Measurements from ENCODE around the gene HYAL2. TPM values are rescaled to one million over a fixed set of nuclear protein-coding genes. Genes with fewer than 3 reads are reported as not detected.
A peak's percentile ranks its signal among the peaks of the same experiment; 100 is the strongest.

The HYAL2 gene
- total RNA-seq, 2 donors from 2014 or later = 5.6 to 11.1 TPM

- Mint-ChIP-seq H3K36me3 (no peaks in the 10 kb centered on the region), H3K4me1 (ENCODE audit: low read depth in 2 of 2) (peaks cover 38 to 53% of the 10 kb centered on the region in 2 donors), H3K9me3 (no peaks in the 10 kb centered on the region), H3K4me3 (no peak overlapping the region), H3K27me3 (no peaks in the 10 kb centered on the region), H3K27ac (no peak overlapping the region)
- DNase-seq (ENCODE audit: low spot score) (no peak), ATAC-seq (no peak)
Observed at GRCh38 chr3:50341996-50342650, 19.6 kb upstream of the HYAL2 start.

GRCh38 chr3:50341537-50341936 lies 19.0 kb upstream of the HYAL2 start:
- H3K27me3 Mint-ChIP-seq = no peaks in the 10 kb centered on the region
- DNase-seq (ENCODE audit: low spot score) (no peak), ATAC-seq (no peak)
- peak overlapping the region in 1 of 2 donors; percentile 97 for H3K27ac Mint-ChIP-seq
- peaks cover 2% of the 10 kb centered on the region for H3K36me3 Mint-ChIP-seq
- no peaks in the 10 kb centered on the region for H3K9me3 Mint-ChIP-seq
- peak overlapping the region; percentile 83 for H3K4me3 Mint-ChIP-seq
- H3K4me1 Mint-ChIP-seq (ENCODE audit: low read depth in 2 of 2) = peaks cover 38 to 55% of the 10 kb centered on the region in 2 donors

- ATAC-seq = peak; percentile 58 to 64
- H3K27me3 Mint-ChIP-seq = no peaks in the 10 kb centered on the region
- peak; percentile 90 for DNase-seq (ENCODE audit: low spot score)
- peak within 1 kb of the TSS; percentile 97 for H3K27ac Mint-ChIP-seq
- H3K4me1 Mint-ChIP-seq (ENCODE audit: low read depth in 2 of 2) = peaks cover 41 to 59% of the 10 kb centered on the region in 2 donors
- peaks cover 7% of the 10 kb centered on the region for H3K36me3 Mint-ChIP-seq
- peak within 1 kb of the TSS; percentile 97 for H3K4me3 Mint-ChIP-seq
- H3K9me3 Mint-ChIP-seq = no peaks in the 10 kb centered on the region
Observed at GRCh38 chr3:50340448-50341329, 18.1 kb upstream of the HYAL2 start, which contains the start of gene RASSF1. Gene RASSF1, minus strand, starts transcription at chr3:50340836. Its CDS starts 31 bp downstream, at chr3:50340805.

- Mint-ChIP-seq H3K9me3 (no peaks in the 10 kb centered on the region), H3K27me3 (no peaks in the 10 kb centered on the region), H3K27ac (peak overlapping the region; percentile 97), H3K4me3 (peak overlapping the region; percentile 97), H3K36me3 (peaks cover 7% of the 10 kb centered on the region), H3K4me1 (ENCODE audit: low read depth in 2 of 2) (peaks cover 46 to 64% of the 10 kb centered on the region in 2 donors)
- DNase-seq (ENCODE audit: low spot score) (no peak), ATAC-seq (no peak)
Observed at GRCh38 chr3:50340147-50340447, 17.6 kb upstream of the HYAL2 start.

GRCh38 chr3:50339485-50340146 lies 17.1 kb upstream of the HYAL2 start:
- ATAC-seq (no peak), DNase-seq (ENCODE audit: low spot score) (no peak)
- no peaks in the 10 kb centered on the region for H3K27me3 Mint-ChIP-seq
- peak overlapping the region; percentile 97 for H3K4me3 Mint-ChIP-seq
- peaks cover 47 to 62% of the 10 kb centered on the region in 2 donors for H3K4me1 Mint-ChIP-seq (ENCODE audit: low read depth in 2 of 2)
- no peaks in the 10 kb centered on the region for H3K9me3 Mint-ChIP-seq
- H3K27ac Mint-ChIP-seq = peak overlapping the region; percentile 97
- H3K36me3 Mint-ChIP-seq = peaks cover 7% of the 10 kb centered on the region

GRCh38 chr3:50338965-50339364 lies 16.4 kb upstream of the HYAL2 start:
- peak overlapping the region; percentile 97 for H3K4me3 Mint-ChIP-seq
- no peaks in the 10 kb centered on the region for H3K9me3 Mint-ChIP-seq
- H3K27me3 Mint-ChIP-seq = no peaks in the 10 kb centered on the region
- ATAC-seq (no peak), DNase-seq (ENCODE audit: low spot score) (no peak)
- peaks cover 54 to 67% of the 10 kb centered on the region in 2 donors for H3K4me1 Mint-ChIP-seq (ENCODE audit: low read depth in 2 of 2)
- H3K27ac Mint-ChIP-seq = peak overlapping the region; percentile 97
- peaks cover 7% of the 10 kb centered on the region for H3K36me3 Mint-ChIP-seq

- Mint-ChIP-seq H3K4me1 (ENCODE audit: low read depth in 2 of 2) (peaks cover 59 to 67% of the 10 kb centered on the region in 2 donors), H3K36me3 (peaks cover 7% of the 10 kb centered on the region), H3K9me3 (no peaks in the 10 kb centered on the region), H3K4me3 (peak overlapping the region; percentile 97), H3K27ac (peak overlapping the region; percentile 97), H3K27me3 (no peaks in the 10 kb centered on the region)
- DNase-seq (ENCODE audit: low spot score) = peak; percentile 99
- ATAC-seq = peak; percentile 85 to 93
Observed at GRCh38 chr3:50337175-50337861, 14.8 kb upstream of the HYAL2 start.

GRCh38 chr3:50336452-50337174 lies 14.1 kb upstream of the HYAL2 start:
- DNase-seq (ENCODE audit: low spot score) (no peak), ATAC-seq (peak in 1 of 2 donors; percentile 45)
- peaks cover 59 to 64% of the 10 kb centered on the region in 2 donors for H3K4me1 Mint-ChIP-seq (ENCODE audit: low read depth in 2 of 2)
- H3K27ac Mint-ChIP-seq = peak overlapping the region; percentile 97
- peak overlapping the region; percentile 97 for H3K4me3 Mint-ChIP-seq
- H3K9me3 Mint-ChIP-seq = no peaks in the 10 kb centered on the region
- H3K36me3 Mint-ChIP-seq = peaks cover 7% of the 10 kb centered on the region
- no peaks in the 10 kb centered on the region for H3K27me3 Mint-ChIP-seq

- H3K27ac Mint-ChIP-seq = peak overlapping the region; percentile 97
- H3K9me3 Mint-ChIP-seq = no peaks in the 10 kb centered on the region
- DNase-seq (ENCODE audit: low spot score) (no peak), ATAC-seq (no peak)
- no peaks in the 10 kb centered on the region for H3K27me3 Mint-ChIP-seq
- H3K36me3 Mint-ChIP-seq = peaks cover 7% of the 10 kb centered on the region
- peak overlapping the region; percentile 97 for H3K4me3 Mint-ChIP-seq
- H3K4me1 Mint-ChIP-seq (ENCODE audit: low read depth in 2 of 2) = peaks cover 46 to 49% of the 10 kb centered on the region in 2 donors
Observed at GRCh38 chr3:50334339-50335075, 12.0 kb upstream of the HYAL2 start.

GRCh38 chr3:50333744-50334328 lies 11.3 kb upstream of the HYAL2 start:
- peaks cover 40 to 44% of the 10 kb centered on the region in 2 donors for H3K4me1 Mint-ChIP-seq (ENCODE audit: low read depth in 2 of 2)
- ATAC-seq (no peak), DNase-seq (ENCODE audit: low spot score) (no peak)
- H3K27me3 Mint-ChIP-seq = no peaks in the 10 kb centered on the region
- H3K4me3 Mint-ChIP-seq = peak overlapping the region; percentile 97
- H3K9me3 Mint-ChIP-seq = no peaks in the 10 kb centered on the region
- peaks cover 7% of the 10 kb centered on the region for H3K36me3 Mint-ChIP-seq
- peak overlapping the region; percentile 88 to 97 for H3K27ac Mint-ChIP-seq

- Mint-ChIP-seq H3K27me3 (no peaks in the 10 kb centered on the region), H3K4me1 (ENCODE audit: low read depth in 2 of 2) (peaks cover 27 to 37% of the 10 kb centered on the region in 2 donors), H3K4me3 (no peak overlapping the region), H3K9me3 (no peaks in the 10 kb centered on the region), H3K27ac (no peak overlapping the region), H3K36me3 (peaks cover 4% of the 10 kb centered on the region)
- DNase-seq (ENCODE audit: low spot score) = no peak
- ATAC-seq = no peak
Observed at GRCh38 chr3:50331364-50331907, 8.9 kb upstream of the HYAL2 start.

- Mint-ChIP-seq H3K4me1 (ENCODE audit: low read depth in 2 of 2) (peaks cover 16 to 26% of the 10 kb centered on the region in 2 donors), H3K27me3 (no peaks in the 10 kb centered on the region), H3K36me3 (no peaks in the 10 kb centered on the region), H3K4me3 (no peak overlapping the region), H3K27ac (no peak overlapping the region), H3K9me3 (no peaks in the 10 kb centered on the region)
- DNase-seq (ENCODE audit: low spot score) = no peak
- ATAC-seq = no peak
Observed at GRCh38 chr3:50330330-50330729, 7.8 kb upstream of the HYAL2 start.

Measured in natural killer cell treated with Interleukin-12 subunit alpha and Interleukin-12 subunit beta and Interleukin-15 and Interleukin-18, amount 100 ng/mL, for 72 hours (primary cell).